Hippocampal formation (tissue), 2 donors: Measurements from ENCODE around the gene RGS16.

Experiments used
- DNase-seq, 2 donors: peaks; one replicate each; lab custom pipeline; 2025; lab: John Stamatoyannopoulos, UW

RGS16 gene

DNA sequence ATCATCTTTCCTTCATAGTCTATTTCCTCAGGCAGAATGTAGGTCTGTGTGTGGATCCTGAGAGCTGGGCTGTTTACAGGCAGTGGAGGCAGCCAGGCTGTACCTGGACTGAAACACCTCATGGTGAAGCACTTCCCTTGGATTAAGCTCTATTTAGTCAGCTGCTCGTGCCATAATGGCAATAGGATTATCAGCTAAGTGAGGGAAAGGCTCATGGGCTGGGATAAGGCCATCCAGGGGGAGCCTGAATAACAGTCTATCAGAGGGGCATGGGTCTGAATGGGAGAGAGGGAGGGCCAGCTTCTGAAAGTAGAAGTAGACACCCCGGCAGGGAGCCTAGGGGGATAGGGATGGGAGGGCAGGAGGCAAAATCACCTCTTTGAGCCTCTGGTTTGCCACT lies 23.5 kb downstream of the RGS16 start:
- DNase-seq = no peak

DNA sequence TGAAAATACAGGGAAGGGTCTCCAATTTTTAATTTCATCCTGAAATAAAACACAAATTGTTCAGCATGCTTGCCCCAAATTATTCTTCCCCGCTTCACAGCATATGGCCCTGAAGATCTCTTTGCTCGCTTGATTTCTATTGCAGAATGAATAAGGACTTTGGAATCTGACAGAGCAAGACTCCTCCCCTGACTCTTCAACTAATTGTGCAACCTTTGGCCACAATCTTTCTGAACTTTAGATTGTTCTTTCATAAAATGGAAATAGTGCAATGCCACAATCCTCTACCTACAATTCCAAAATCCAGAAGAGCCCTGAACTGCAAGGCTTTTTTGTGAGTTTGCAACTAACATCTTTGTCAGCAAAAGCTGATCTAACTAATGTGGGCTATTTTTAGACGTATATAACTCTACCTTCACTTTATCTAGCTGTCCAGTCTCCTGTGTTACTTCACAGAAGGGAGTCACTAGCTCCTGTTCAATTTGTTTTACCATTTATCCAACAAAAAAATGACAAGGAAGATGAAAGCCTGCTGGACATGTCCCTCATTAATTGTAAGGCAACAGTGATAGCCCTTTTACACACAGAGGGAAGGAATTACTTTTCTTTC lies 28.5 kb downstream of the RGS16 start:
- DNase-seq = no peak

DNA sequence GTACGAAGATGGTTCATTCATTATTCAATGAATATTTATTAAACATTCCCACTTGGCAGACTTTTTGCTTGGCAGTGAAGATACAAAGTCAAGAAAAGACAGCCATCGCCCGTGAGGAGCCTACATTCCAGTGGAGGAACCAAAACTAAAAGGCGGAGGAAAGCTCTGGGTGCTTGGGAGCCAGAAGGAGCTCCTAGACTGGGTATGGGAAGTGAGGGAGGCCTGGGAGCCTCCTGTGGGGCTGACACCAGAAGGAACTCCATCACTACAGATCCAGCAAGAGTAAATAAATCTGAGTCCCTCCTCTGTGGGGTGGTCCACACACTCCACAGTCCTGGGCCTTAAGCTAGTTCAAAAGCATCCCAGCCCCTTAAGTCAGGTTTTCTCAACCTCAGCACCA lies 30.0 kb downstream of the RGS16 start:
- no peak for DNase-seq

DNA sequence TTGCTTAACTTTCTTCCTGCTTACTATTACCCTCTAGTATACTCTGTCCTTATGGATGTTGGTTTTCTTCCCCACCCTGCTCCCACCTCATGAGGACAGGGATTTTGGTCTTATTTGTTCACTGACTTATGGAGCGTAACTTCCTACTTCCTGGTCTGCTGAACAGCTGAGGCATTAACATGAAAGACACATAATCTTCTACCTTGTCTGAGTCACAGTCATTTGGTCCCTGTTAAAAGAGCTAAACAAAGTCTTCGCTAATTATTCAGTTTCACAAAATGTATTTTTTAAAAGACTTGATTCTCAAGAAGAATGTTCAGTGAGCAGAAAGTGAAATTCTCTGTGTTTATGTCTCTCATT lies 33.6 kb downstream of the RGS16 start:
- DNase-seq = no peak

DNA sequence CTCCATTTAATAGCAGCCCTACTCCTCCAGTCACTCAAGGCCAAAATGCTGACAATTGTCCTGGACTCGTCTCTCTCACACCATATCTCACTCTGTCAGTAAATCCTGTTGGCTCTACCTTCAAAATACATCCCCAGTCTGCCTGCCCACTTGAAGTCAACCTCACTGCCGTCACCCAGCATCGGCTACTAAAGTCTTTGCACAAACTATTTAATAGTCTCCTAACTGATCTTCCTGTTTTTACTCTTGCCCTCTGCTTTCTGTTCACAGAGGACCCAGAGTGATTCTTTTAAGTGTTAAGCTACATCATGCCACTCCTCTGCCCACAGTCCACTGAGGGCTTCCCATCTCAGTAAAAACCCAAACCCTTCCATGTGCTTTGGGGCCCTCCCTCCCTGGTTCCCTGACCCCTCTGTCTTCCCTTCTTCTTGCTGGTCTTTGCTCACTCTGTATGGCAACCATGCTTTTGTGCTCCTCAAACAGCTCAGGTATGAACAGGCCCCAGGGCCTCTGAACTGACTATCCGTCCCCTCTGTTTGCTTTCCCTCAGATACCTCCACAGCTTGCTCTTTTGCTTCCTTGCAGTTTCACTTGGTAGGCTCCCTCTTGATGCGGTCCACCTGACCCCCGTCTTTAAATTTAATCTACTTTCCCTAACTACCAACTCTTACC lies 34.1 kb downstream of the RGS16 start:
- DNase-seq = no peak

DNA sequence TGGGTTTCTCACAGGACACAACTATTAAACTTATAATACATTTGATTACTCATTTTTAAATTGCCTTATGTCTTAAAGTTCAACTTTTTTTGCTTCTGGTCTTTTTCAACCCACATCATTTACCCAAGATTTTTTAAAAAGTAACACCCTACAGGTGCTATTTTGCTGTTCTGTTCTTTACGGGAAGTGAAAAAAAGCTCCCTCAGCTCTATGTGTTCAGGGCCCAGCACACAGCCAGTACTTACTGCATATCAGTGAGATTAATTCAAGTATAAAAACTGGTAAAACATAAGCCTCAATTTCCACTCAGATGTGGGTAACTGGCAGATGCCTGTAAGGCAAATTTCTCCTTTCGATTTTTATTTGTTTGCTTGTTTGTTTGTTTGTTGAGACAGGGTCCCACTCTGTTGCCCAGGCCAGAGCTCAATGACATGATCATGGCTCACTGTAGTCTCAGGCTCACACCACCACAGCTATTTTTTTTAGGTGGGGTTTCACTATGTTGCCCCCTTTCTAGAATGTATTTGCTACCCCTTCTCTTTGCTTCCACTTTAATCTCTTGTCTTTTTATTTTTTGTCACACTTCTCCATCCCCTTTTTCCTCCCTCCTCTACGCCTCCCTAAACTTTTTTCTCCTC lies 35.4 kb downstream of the RGS16 start:
- no peak for DNase-seq

DNA sequence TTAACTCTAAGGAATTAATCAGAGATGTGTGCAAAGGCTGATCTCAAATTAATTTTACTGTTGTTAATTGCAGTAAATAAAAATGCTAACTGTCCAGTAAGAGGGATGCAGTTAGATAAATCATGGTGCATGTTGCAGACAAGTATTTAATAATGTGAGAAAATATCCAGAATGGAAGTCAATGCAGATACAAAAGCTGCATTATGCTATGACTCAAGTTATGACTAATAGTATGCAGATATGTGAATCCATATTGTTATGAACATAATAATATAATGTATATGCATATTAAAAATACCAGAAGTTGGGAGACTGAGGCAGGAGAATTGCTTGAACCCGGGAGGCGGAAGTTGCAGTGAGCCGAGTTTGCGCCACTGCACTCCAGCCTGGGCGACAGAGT lies 36.6 kb downstream of the RGS16 start:
- no peak for DNase-seq

DNA sequence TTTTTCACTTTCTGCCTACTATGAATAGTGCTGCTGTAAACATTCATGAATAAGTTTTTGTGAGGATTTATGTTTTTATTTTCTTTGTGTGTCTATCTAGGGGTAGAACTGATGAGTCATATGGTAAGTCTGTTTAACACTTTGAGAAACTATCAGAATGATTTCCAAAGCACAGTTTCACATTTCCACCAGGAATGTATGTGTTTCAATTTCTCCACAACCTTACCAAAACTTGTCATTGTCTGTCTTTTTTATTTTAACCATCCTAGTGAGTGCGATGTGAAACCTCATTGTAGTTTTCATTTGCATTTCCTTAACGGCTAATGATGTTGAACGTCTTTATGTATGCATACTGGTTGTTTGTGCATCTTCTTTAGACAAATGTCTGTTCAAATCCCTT lies 38.7 kb downstream of the RGS16 start:
- DNase-seq = no peak

DNA sequence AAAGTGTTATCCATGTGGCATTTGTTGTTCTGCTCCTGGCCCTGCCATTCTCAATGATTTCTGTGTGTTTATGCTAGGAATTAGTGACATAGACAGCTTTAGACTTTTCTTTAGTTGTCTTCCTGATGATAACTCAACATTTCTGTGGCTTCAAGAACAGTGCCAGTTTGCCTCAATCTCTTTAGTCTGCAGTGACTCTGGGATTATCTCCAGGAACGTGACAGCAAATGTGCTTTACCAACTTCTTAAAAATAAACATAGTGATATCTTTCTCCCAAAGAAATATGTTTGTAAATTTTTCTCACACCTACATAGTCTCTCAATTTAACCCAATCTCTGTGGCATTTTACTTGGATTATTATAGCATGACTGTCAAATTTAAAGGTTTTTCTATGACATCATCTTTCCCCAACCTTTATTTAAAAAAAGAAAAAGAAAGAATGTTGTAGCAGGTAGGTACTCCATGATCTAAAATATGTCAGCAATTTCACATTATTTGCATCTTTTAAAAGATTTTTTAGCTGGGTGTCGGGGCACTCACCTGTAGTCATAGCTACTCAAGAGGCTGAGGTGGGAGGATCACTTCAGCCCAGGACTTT lies 39.7 kb downstream of the RGS16 start:
- no peak for DNase-seq

DNA sequence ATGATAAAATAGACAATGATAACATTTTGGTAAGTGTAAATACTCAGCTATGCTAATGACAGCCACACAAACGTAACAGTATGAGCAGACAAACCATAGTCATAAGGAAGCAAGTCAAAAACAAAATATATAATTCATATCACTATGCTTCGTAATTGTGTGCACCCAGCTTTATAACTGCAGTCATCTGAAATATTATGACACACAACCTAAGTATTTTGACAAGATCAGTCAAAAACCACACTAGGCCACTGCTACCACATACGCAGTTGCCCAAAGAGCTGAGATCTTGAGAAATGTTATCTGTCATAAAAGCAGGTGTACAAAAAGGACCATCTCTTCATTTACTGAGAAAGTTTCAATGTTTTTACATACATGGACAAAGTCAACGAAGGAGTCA lies 41.1 kb downstream of the RGS16 start:
- no peak for DNase-seq

DNA sequence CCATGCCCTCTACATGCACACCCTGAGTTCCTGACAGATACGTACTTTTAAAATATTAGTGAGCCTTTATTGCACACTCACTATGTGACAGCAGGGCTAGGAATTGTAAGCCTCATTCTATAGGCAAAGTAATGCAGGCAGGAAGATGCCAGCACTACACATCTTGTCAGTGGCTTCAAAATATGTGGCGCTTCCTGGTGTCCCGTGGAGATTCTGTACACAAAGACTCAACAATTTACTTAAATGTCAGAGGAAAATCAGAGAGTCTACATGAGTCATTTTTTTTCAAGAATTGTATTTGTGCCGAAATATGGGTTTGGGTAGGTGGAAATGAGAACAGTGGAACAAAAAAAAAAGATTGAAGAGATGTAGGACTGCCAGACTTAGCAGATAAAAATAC lies 42.7 kb downstream of the RGS16 start:
- DNase-seq = no peak

DNA sequence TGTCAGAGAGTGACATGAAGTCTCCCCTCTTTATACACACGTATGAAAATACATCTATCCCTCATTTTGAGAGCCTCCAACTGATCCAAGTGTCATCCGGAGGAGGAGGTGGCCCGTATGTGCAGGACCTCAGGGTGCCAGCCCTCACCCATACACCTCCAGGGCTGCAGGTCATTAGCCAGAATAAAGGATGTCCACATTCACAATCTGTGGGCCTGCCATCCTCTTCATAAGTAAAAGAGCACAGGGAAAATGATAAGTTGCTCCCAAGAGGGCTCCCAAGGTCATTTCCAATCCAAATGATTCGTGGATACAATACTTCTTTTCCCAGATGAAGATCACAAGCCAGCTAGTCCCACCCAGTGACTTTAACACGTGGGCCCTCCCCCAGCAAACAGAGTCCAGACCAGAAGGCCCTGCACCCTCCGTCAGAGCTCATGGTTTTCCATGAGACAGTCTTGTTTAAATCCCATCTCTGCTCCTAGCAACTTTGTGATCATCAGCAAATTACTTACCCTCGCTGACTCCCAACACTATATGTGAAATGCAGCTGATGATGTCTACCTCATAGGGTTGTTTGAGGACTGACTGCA lies 43.7 kb downstream of the RGS16 start:
- no peak for DNase-seq

DNA sequence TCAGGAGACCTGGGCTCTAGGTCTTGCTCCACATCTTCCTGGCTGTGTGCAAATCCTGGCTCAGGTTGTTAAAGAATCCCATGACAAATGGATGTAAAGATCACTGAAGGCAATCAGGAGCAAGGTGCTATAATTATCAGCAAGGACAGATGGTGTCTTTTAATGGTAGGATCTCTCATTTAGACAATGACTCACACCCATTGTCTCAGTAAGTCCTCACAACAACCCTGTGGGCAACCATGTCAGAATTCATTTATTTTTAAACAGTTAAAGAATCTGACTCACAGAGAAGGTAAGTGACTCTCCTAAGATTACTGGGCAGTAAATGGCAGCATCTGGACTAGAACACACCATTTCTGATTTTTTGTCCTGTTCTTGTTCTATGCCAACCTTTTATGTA lies 47.9 kb downstream of the RGS16 start:
- no peak for DNase-seq

DNA sequence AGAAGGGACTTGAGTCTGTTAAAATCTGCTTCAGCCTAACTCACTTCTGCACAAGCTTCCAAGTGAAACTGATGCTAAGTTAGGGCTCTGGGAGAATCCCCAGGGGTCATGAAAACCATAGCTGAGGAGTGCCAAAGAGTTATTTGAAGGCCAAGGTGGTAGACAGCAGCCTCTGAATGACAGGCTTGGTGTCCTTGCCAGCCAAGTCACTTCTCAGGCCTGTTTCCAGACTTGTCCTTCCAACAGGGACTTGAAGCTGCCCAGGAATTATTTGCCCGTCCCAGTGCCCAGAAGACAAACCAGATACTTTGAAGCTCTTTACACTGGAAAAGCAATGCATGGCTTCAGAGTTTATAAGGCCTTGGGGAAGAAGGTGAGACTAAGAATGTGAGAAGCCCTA lies 48.7 kb downstream of the RGS16 start:
- no peak for DNase-seq

DNA sequence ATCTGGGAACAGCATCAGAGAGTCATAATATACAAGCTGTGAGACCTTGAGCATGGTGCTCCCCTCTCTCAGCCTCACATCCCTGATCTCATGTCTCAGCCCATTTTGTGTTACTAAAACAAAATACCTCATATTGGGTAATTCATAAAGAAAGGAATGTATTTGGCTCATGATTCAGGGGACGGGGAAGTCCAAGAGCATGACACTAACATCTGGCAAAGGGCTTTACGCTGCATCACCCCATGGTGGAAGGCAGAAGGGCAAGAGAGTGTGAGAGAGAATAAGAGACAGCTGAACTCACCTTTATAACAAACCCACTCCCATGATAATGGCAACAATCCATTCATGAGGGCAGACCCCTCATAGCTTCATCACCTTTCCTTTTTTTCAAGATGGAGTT lies 51.7 kb downstream of the RGS16 start:
- no peak for DNase-seq

DNA sequence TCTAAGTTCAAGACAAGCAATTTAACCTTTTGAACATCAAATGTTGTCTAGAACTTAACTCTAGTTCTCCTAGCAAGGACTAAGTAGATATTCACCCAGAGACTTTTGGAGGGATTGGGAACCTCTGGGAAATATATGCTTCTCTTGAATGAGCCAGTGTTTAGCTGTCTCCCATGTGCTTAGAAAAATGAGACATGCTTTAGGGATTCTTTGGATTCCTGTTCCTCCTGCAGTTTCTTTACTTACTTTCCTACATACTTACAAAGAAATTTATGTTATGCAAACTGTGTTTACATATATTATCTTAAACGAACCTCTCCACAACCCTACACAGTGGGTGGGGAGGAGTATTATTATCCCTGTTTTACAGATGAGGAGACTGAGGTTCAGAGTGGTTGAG lies 54.4 kb downstream of the RGS16 start:
- no peak for DNase-seq

DNA sequence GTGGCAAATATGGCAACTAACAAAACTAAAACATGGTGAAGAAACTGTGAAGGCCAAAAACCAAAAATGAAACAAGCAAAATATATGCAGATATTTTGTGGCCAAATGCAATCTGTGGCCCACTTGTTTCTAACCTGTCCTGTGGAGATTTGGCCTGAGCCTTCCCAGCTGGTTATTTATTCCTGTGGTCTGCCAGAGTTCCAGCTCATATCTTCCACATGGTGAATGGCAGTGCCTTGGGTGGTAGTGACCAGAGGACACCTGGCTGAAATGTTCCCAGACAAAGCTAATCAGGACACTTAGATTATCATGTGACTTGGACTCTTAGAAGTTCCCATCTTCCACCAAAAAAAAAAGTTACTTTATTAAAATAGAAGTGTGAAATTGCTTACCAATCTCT lies 54.8 kb downstream of the RGS16 start:
- DNase-seq = no peak
